NOMO-1 treated with DMSO at 0.1 percent for 48 hours (cell line): ENCODE measurements around the gene EPS8L2.

Source experiments
- DNase-seq: peaks from one replicate; lab custom pipeline; 2025; ENCODE audit not compliant: unreplicated experiment; lab: John Stamatoyannopoulos, UW

Gene EPS8L2

DNA sequence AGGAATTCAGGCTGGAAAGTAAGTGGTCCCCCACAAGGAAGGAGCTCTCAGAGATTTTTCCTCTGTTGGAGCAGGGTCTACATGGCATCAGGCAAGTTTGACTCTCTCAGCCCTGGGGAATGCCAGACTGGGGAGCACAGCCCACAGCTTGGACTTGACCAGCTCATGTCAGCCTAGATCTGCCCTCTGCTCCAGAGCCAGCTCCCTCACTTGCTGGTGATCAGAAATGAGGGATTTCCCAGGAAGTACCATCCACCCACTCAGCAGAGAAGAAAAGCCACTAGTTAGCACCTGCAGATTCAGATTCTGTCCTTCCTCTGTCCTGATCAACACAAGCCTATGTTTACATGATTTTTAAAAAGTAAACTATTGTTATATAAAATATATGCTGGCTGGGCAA, 54.2 kb downstream of the EPS8L2 start:
- DNase-seq: no peak

DNA sequence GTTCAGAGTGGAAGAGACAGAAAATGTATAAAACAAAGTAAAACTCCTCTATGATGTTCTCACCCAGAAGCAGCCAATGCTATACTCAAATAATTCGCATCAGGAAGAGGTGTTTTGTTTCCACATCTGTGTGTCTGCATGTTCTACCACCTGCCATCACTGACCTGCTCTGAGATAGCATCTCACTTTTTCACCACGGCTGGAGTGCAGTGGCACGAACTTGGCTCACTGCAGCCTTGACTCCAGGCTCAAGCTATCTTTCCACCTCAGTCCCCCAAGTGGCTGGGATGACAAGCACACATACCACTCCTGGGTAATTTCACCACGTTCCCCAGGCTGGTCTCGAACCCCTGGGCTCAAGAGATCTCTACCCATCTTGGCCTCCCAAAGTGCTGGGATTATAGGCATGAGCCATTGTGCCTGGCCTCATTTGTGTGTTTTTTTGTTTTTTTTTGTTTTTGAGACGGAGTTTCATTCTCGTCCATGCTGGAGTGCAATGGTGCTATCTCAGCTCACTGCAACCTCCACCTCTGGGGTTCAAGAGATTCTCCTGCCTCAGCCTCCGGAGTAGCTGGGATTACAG, 55.6 kb downstream of the EPS8L2 start:
- no peak for DNase-seq

DNA sequence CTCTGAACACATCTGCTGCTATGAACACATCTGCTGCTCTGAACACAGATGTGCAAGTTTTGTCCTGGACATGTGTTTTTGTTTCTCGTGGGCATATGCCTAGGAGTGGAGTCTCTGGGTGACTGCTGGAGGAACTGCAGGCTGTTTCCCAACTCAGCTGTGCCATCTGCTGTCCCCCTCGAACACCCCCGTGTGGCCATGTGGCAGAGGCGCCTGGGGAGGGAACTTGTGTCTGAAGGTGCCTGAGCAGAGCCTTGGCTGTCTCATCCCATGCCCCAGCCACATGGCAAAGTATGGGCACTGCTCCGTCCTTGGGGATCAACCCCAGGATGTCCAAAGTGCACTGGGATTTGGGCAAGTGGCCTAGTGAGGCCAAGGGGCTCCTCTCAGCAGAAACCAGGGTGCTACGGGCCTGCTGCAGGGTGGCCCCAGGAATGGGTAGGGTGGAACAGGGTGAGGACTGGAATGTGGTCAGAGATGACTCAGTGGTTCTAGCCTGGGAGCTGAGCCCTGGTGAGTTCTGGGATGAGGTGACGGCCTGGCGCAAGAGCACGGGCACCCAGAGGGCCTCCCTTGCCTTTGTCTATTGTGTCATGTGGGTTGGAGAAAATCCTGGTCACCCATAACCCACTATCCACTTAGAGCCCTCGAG, 56.5 kb downstream of the EPS8L2 start:
- peak; percentile 49 for DNase-seq

DNA sequence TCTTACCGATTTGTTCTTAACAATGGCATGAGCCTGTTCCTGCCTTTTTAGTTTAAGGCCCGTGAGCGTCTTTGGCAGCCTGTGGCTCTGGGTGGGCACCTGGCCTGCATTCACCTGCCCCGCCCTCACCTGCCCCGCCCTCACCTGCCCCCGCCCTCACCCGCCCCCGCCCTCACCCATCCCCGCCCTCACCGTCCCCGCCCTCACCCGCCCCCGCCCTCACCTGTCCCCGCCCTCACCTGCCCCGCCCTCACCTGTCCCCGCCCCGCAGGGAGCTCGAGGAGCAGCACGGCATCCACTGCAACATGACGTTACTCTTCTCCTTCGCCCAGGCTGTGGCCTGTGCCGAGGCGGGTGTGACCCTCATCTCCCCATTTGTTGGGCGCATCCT, 57.0 kb downstream of the EPS8L2 start:
- DNase-seq: no peak

DNA sequence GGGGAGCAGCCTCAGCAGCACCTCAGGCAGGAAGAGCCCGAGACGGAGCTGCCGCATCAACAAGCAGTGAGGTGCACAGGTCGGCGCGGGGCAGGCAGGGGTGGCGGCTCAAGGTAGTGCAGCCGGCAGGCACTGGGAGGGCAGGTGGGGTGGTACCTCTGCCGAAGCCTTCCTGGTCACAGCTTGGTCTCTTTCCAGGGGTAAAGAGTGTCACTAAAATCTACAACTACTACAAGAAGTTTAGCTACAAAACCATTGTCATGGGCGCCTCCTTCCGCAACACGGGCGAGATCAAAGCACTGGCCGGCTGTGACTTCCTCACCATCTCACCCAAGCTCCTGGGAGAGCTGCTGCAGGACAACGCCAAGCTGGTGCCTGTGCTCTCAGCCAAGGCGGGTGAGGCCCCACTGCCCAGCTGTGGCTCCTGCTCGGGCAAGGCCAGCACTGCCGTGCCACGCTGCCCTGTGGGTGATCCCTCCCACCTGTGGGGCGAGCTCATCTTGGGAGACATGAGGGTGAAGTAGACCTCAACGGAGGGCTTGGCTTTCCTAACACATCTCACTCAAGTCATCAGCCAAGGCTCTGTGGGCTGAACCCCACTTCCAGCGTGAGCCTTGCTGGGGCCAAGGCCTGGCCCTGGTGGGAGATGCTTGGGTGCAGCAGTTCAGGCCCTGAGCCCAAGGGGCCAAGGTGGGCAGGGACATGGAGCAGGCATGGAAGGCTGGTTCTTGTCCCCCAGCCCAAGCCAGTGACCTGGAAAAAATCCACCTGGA, 57.7 kb downstream of the EPS8L2 start:
- no peak for DNase-seq

GRCh38 chr11:764322-765024, 58.4 kb downstream of the EPS8L2 start:
- DNase-seq: no peak

GRCh38 chr11:765025-765801, 59.2 kb downstream of the EPS8L2 start:
- DNase-seq: peak; percentile 38

DNA sequence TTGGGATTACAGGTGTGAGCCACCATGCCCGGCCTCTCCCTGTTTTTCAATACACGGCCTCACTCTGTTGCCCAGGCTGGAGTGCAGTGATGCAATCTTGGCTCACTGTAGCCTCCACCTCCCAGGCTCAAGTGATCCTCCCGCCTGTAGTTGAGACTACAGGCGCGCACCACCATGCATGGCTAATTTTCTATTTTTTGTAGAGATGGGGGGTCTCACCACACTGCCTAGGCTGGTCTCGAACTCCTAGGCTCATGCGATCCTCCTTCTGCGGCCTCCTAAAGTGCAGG, 59.7 kb downstream of the EPS8L2 start:
- no peak for DNase-seq

GRCh38 chr11:766106-766935, 60.3 kb downstream of the EPS8L2 start:
- DNase-seq: no peak

- no peak for DNase-seq
Measured at GRCh38 chr11:766936-767210, 60.8 kb downstream of the EPS8L2 start.

GRCh38 chr11:767238-767637, 61.2 kb downstream of the EPS8L2 start:
- no peak for DNase-seq

DNA sequence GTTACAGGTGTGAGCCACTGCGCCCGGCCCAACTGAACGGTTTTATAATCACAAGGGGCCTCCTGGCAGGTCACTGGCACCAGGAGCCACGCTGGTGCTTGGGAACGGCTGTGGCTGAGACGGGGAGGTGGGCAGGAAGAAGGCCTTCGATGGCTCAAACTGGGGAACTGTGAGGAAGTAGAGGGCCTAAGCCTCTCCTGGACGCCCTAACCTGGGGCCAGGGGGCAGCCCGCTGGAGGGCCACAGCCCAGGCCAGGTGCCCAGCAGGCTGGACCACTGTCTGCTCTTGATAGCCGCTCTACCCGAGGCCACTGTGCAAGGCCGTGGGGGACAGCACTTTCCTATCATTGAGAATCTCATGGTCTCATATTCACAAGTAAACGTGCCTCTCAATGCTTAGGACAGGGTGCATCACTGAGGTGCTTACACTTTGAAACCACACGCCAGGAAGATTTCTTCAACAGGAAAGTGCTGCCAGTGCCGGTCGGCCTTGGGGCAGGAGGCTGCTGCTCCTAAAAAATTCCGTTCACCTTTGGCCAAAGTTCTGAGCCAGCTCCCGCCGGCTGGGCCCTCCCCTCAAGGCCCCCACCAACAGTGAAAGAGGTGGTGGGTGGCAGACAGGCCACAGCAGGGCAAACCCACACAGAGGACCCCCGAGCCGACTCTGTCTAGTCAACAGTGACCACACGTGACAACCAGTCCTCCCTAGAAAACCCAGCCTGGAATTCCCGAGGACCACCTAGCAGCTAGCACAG, 64.0 kb downstream of the EPS8L2 start:
- DNase-seq: no peak

DNA sequence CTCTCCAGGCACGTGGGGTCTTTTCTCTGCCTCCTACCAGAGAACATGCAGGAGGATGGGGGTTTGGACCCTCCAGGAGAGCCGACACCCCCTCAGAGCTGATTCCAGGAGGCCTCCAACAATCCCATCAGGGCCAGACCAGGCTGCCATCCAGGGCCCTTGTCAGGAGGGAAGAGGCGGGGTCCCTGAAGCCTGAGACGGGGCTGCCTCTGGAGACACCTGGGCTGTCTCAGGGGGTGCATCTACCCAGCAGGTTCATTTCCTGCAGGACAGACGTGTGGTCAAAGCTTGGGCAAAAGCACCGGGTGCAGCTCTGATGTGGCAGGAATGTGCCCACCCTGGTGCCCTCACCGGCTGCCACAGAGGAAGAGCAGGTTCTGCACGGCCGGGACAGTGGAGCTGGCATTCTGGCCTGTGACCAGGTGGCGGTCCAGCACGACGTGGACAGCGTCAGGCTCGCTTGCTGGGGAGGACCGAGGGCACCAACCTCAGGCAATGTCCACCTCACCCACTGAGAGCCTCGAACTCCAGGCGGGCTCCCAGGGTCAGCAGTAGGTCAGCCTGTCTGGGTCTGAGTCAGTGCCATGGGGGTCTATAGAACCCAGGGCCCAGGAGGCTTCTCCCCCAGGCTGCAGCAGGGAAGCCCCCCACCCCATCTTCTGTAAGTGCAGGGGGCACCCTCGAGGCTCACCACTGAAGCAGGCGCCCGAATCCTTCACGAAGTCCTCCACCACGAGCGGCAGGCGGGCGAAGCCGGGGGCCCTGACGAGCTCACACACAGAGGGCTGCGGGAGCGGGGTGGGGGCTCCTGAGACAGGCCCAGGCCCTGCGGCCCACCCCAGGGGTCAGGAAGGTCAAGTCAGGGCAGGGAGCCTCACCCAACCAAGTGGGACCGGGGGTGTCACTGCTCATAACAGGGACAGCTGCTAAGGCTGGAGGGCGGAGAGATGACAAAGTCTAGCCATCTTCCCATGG, 64.9 kb downstream of the EPS8L2 start:
- no peak for DNase-seq

GRCh38 chr11:771617-772204, 65.7 kb downstream of the EPS8L2 start:
- no peak for DNase-seq

- no peak for DNase-seq
Measured at GRCh38 chr11:772429-773390, 66.7 kb downstream of the EPS8L2 start.

DNA sequence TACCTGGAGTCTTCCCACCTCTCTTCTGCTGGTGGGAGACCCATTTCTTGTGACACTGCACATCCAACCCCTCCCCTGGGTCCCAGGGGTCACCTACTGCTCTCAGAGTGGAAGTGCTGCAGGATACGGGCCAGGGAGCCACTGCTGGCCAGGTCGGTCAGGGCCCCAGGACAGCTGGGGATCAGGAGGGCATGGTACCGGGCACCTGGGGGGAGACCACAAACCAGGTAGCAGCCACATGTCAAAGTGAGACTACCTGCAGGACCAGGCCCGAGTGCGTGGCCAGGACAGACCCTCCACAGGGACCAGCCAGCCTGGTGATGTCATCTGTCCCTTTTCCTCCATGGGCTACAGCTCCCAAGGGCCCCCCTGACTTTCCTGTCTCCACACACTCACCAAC, 67.4 kb downstream of the EPS8L2 start:
- DNase-seq: no peak

DNA sequence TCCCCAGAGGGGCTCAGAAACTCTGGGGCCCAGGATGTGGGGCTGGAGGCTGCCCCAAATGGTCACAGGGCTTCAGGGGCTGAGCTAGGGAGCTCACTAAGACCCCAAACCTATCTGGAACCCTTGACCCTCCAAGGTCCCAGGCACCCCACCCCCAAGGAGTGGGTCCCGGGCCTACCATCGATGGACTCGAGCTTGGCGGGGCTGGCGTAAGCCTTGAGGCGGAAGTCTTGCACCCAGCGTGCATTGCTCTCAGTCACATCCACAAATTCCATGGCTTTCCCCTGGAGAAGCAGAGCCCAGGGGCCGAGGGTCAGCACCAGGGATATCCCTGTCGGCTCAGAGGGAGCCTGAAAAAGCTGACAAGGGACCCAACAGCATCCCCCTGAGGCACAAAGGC, 67.8 kb downstream of the EPS8L2 start:
- no peak for DNase-seq
